H1 (cell line): Measurements from ENCODE around the gene CDH11. TPM values are rescaled to one million over a fixed set of nuclear protein-coding genes. Genes with fewer than 3 reads are reported as not detected.

Experiments
- CTCF ChIA-PET: fragments of 300-600 bp; sonication (Branson Sonifier 250); formaldehyde crosslinking; loops from one replicate; lab custom pipeline; 2021; ENCODE audit not compliant: partially characterized antibody; lab: Charles Lee
- POLR2A ChIA-PET: fragments of 300-600 bp; sonication (Branson Sonifier 250); formaldehyde crosslinking; loops from one replicate; lab custom pipeline; 2021; ENCODE audit warnings: inconsistent platforms; ENCODE audit not compliant: partially characterized antibody; lab: Charles Lee
- DNase-seq, 2 experiments: peaks; one replicate each; pipeline versions ENCODE4 v3.0.0 to v3.0.0-alpha.2; 2010 to 2022; ENCODE audit warnings: low spot score in 2 of 2, low read depth in 1 of 2, mixed read lengths in 1 of 2
- FAIRE-seq: peaks from 2 replicates; lab custom pipeline; 2011; peaks lifted over from hg19 to GRCh38; lab: Jason Lieb, UNC
- H2AFZ ChIP-seq: 2 replicates; pipeline ENCODE4 v1.8.1; 2012; ENCODE audit warnings: low read length, inconsistent platforms
- H2AK5ac ChIP-seq: 2 replicates; pipeline ENCODE4 v1.6.1; 2013; ENCODE audit warnings: low read depth, low read length
- H2BK120ac ChIP-seq: replicated peaks from 2 replicates; pipeline ENCODE3; 2013; ENCODE audit warnings: low read depth, low read length, inconsistent platforms
- H2BK12ac ChIP-seq: 2 replicates; pipeline ENCODE4 v1.6.1; 2013; ENCODE audit warnings: low read depth, low read length
- H2BK15ac ChIP-seq: 2 replicates; pipeline ENCODE4 v1.6.1; 2013; ENCODE audit warnings: low read length
- H2BK20ac ChIP-seq: 2 replicates; pipeline ENCODE4 v1.6.1; 2013; ENCODE audit warnings: low read length
- H2BK5ac ChIP-seq: 2 replicates; pipeline ENCODE4 v1.6.1; 2013; ENCODE audit warnings: low read depth, low read length
- H3K14ac ChIP-seq: 2 replicates; pipeline ENCODE4 v1.6.1; 2013; ENCODE audit warnings: inconsistent platforms; ENCODE audit not compliant: insufficient read length
- H3K18ac ChIP-seq: 2 replicates; pipeline ENCODE4 v1.6.1; 2013; ENCODE audit warnings: low read length; ENCODE audit errors: extremely low read depth
- H3K23ac ChIP-seq: 2 replicates; pipeline ENCODE4 v1.6.1; 2013; ENCODE audit warnings: inconsistent platforms; ENCODE audit not compliant: insufficient read length
- H3K23me2 ChIP-seq: 2 replicates; pipeline ENCODE4 v1.6.1; 2013; ENCODE audit warnings: low read depth, low read length
- H3K27ac ChIP-seq: 2 replicates; pipeline ENCODE4 v1.6.1; 2011; ENCODE audit warnings: low read depth, low read length, inconsistent platforms
- H3K27me3 ChIP-seq, 4 experiments: replicated peaks in 1 of 4; 1 replicate in 1 of 4; 2 replicates in 3 of 4; pipeline versions ENCODE4 v1.6.1 to v1.8.1; 2011 to 2013; ENCODE audit warnings: low read length in 3 of 4, mild to moderate bottlenecking in 3 of 4, inconsistent platforms in 2 of 4, mixed read lengths in 2 of 4, moderate library complexity in 1 of 4; ENCODE audit not compliant: control insufficient read depth in 3 of 4, insufficient read depth in 3 of 4; ENCODE audit errors: extremely low read depth in 1 of 4
- H3K36me3 ChIP-seq, 4 experiments: 2 replicates each; pipeline versions ENCODE4 v1.6.1 to v1.8.1; 2011 to 2013; ENCODE audit warnings: mild to moderate bottlenecking in 4 of 4, low read length in 3 of 4, moderate library complexity in 2 of 4, control low read depth in 1 of 4, inconsistent platforms in 1 of 4; ENCODE audit not compliant: insufficient read depth in 4 of 4, control insufficient read depth in 2 of 4
- H3K4ac ChIP-seq: replicated peaks from 2 replicates; pipeline ENCODE3; 2013; ENCODE audit warnings: low read length, low read depth, mixed read lengths, inconsistent platforms; ENCODE audit not compliant: insufficient read length
- H3K4me1 ChIP-seq, 4 experiments: replicated peaks in 1 of 4; 1 replicate in 1 of 4; 2 replicates in 3 of 4; pipeline versions ENCODE4 v1.6.1 to v1.8.1; 2011 to 2013; ENCODE audit warnings: low read length in 3 of 4, inconsistent platforms in 2 of 4, mixed read lengths in 1 of 4; ENCODE audit not compliant: insufficient read depth in 4 of 4, control insufficient read depth in 3 of 4
- H3K4me2 ChIP-seq, 2 experiments: 2 replicates each; pipeline versions ENCODE4 v1.6.1 to v1.8.1; 2011 to 2013; ENCODE audit warnings: low read depth in 2 of 2, low read length in 2 of 2, control low read depth in 1 of 2, inconsistent platforms in 1 of 2, mild to moderate bottlenecking in 1 of 2; ENCODE audit not compliant: insufficient read depth in 1 of 2
- H3K4me3 ChIP-seq, 4 experiments: fragments of 200-600, 300-600 bp in 1 of 4; sonication (generic), shearing (Covaris generic), sonication (Bioruptor Twin) in 1 of 4; 2 replicates each; pipeline versions ENCODE4 v1.5.1 to v1.8.1; 2011 to 2016; ENCODE audit warnings: low read length in 4 of 4, low read depth in 3 of 4, control low read depth in 2 of 4, inconsistent platforms in 2 of 4, mild to moderate bottlenecking in 2 of 4, mixed read lengths in 1 of 4, moderate library complexity in 1 of 4; ENCODE audit not compliant: insufficient read depth in 2 of 4; ENCODE audit errors: extremely low read depth in 1 of 4
- H3K56ac ChIP-seq: replicated peaks from 2 replicates; pipeline ENCODE3; 2013; ENCODE audit warnings: low read depth, mild to moderate bottlenecking, mixed read lengths, low read length, inconsistent platforms; ENCODE audit not compliant: insufficient read length
- H3K79me1 ChIP-seq: 2 replicates; pipeline ENCODE4 v1.6.1; 2013; ENCODE audit warnings: low read depth, low read length, control low read depth
- H3K79me2 ChIP-seq, 2 experiments: 2 replicates each; pipeline versions ENCODE4 v1.6.1 to v1.8.1; 2012 to 2013; ENCODE audit warnings: low read length in 2 of 2, mild to moderate bottlenecking in 2 of 2, inconsistent platforms in 1 of 2; ENCODE audit not compliant: insufficient read depth in 2 of 2, control insufficient read depth in 1 of 2
- H3K9ac ChIP-seq, 4 experiments: replicated peaks in 1 of 4; 1 replicate in 1 of 4; 2 replicates in 3 of 4; pipeline versions ENCODE4 v1.6.1 to v1.8.1; 2011 to 2013; ENCODE audit warnings: low read depth in 3 of 4, low read length in 3 of 4, control low read depth in 2 of 4, mild to moderate bottlenecking in 2 of 4, moderate library complexity in 2 of 4, inconsistent platforms in 1 of 4; ENCODE audit errors: extremely low read depth in 1 of 4
- H3K9me3 ChIP-seq, 2 experiments: 2 replicates each; pipeline versions ENCODE4 v1.6.1 to v1.8.1; 2012 to 2013; ENCODE audit warnings: mild to moderate bottlenecking in 2 of 2, moderate library complexity in 2 of 2, control low read depth in 1 of 2, inconsistent platforms in 1 of 2, low read depth in 1 of 2, low read length in 1 of 2, mixed read lengths in 1 of 2; ENCODE audit not compliant: insufficient read depth in 2 of 2
- H4K20me1 ChIP-seq, 2 experiments: replicated peaks in 1 of 2; 2 replicates each; pipeline versions ENCODE3 to v1.8.1; 2011 to 2013; ENCODE audit warnings: inconsistent platforms in 2 of 2, low read length in 2 of 2, mild to moderate bottlenecking in 1 of 2; ENCODE audit not compliant: insufficient read depth in 2 of 2, control insufficient read depth in 1 of 2
- H4K5ac ChIP-seq: 2 replicates; pipeline ENCODE4 v1.6.1; 2013; ENCODE audit warnings: low read length, low read depth, mixed read lengths, inconsistent platforms; ENCODE audit not compliant: insufficient read length
- H4K8ac ChIP-seq: 2 replicates; pipeline ENCODE4 v1.8.0; 2013; ENCODE audit warnings: mild to moderate bottlenecking, moderate library complexity, low read length, inconsistent platforms; ENCODE audit not compliant: insufficient read depth; ENCODE audit errors: extremely low read depth
- H4K91ac ChIP-seq: replicated peaks from 2 replicates; pipeline ENCODE3; 2013; ENCODE audit warnings: low read length, mixed read lengths, inconsistent platforms; ENCODE audit not compliant: insufficient read length
- ASH2L ChIP-seq: fragments of 200-600, 300-600 bp; sonication (generic); IDR thresholded peaks from one replicate; pipeline ENCODE4 v1.7.1; 2017; ENCODE audit warnings: low read length
- BRCA1 ChIP-seq: IDR thresholded peaks from 2 replicates; pipeline ENCODE4 v1.6.1; 2012; ENCODE audit warnings: low read depth, low read length, improper control_type of control experiment
- CREB1 ChIP-seq: IDR thresholded peaks from 2 replicates; pipeline ENCODE4 v1.6.1; 2012; ENCODE audit warnings: inconsistent platforms
- EGR1 ChIP-seq: IDR thresholded peaks from 2 replicates; pipeline ENCODE4 v1.6.1; 2011; ENCODE audit warnings: low read depth, low read length, borderline replicate concordance
- GABPA ChIP-seq: IDR thresholded peaks from 2 replicates; pipeline ENCODE4 v1.6.1; 2011; ENCODE audit warnings: mild to moderate bottlenecking, low read length, moderate library complexity, borderline replicate concordance; ENCODE audit not compliant: insufficient read depth
- PHF8 ChIP-seq: fragments of 200-600 bp; sonication (generic); conservative IDR thresholded peaks from 2 replicates; pipeline ENCODE4 v1.7.1; 2012; ENCODE audit warnings: low read depth, mild to moderate bottlenecking, inconsistent platforms, low read length, moderate library complexity
- SAP30 ChIP-seq: fragments of 300-600 bp; sonication (generic); IDR thresholded peaks from 2 replicates; pipeline ENCODE4 v1.7.1; 2012; ENCODE audit warnings: low read length, moderate library complexity, mild to moderate bottlenecking, inconsistent platforms; ENCODE audit not compliant: insufficient read depth, insufficient replicate concordance
- TBP ChIP-seq: IDR thresholded peaks from 2 replicates; pipeline ENCODE4 v1.6.1; 2011; ENCODE audit warnings: low read depth, low read length, improper control_type of control experiment
- YY1 ChIP-seq: IDR thresholded peaks from 2 replicates; pipeline ENCODE4 v1.6.1; 2011; ENCODE audit warnings: low read depth, mild to moderate bottlenecking, low read length
- WGBS, 2 experiments: shearing (Covaris generic) in 1 of 2; methylation state at CpG; one replicate each; pipeline versions ENCODE4 v1.1.6 to v1.1.7; 2013 to 2015; ENCODE audit warnings: low lambda C conversion rate in 2 of 2, mixed read lengths in 2 of 2, inconsistent platforms in 1 of 2, low coverage in 1 of 2, missing lambda C conversion rate in 1 of 2; ENCODE audit not compliant: insufficient replicate concordance in 2 of 2, insufficient coverage in 1 of 2, insufficient read length in 1 of 2; ENCODE audit errors: extremely low coverage in 1 of 2, missing lambda C conversion rate in 1 of 2; 5-methylcytosine and 5-hydroxymethylcytosine counted together
- polyA plus RNA-seq, 7 experiments: library from polyadenylated mRNA; depleted of rRNA in 3 of 7; stranded (reverse) in 5 of 7; unstranded in 2 of 7; fragments of >200 nt in 5 of 7; fragments of 200-250 nt in 2 of 7; gene quantifications; 1 replicate in 5 of 7; 2 replicates in 1 of 7; 4 replicates in 1 of 7; pipeline versions ENCODE4 v1.2.1 to v1.2.3, GENCODE V29; 2011 to 2013; ENCODE audit warnings: missing spikeins in 2 of 7, mixed read lengths in 2 of 7
- total RNA-seq: library from RNA; stranded (reverse); fragmentation: NEBNext Ultra II Directional; extraction: Animal tissue kit (Norgen Biotek cat#: 25700); gene quantifications from 2 replicates; pipeline ENCODE4 v1.2.1, GENCODE V29; 2021
- TF ChIP-seq, protein P1 (sequence below): IDR thresholded peaks from 2 replicates; pipeline ENCODE4 v1.6.1; 2012; ENCODE audit warnings: low read length, inconsistent platforms

CDH11 gene
- total and polyA plus RNA-seq, 2 of the 8 experiments (the other 6 are each of a cell fraction or from before 2014, with no cell fraction given), result 3.3 to 8.4 TPM

DNA sequence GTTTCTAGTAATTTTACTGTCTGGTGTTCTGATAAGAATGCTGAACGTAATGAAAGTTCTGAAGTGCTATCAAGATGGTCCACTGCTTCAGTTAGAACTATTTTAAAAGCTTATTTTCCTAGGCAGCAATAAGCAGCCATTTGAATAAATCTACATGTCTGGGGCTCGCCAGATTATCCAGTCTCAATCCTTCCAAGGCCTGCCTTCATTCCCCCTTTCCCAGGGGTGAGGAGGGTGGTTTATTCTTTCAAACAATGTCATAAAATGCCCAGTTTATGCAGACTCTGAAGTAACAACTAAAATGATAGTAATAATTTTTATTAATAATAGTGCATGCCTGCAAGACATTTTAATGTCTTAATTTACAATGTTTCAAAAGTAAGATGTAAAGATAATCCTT lies 2.4 kb downstream of the CDH11 start:
- POLR2A ChIA-PET, result no interaction called here
- peak overlapping the region in 1 of 4 experiments; percentile 76; a peak in 1 of 8 replicates for H3K4me3 ChIP-seq

More for the DNA sequence above, 2.4 kb downstream of the CDH11 start:
- H2AK5ac ChIP-seq, result no peak overlapping the region
- H3K18ac ChIP-seq, result no peak overlapping the region
- no peak overlapping the region for H3K14ac ChIP-seq
- peaks cover 13 to 51% (median 40%) of the 10 kb centered on the region in 4 experiments for H3K27me3 ChIP-seq
- no peak overlapping the region for H3K56ac ChIP-seq
- DNase-seq (no peak), FAIRE-seq (no peak)
- H2BK120ac ChIP-seq, result no peak overlapping the region
- H3K9ac ChIP-seq, result no peak overlapping the region
- no peak overlapping the region for H2BK12ac ChIP-seq
- no peak overlapping the region for H2BK20ac ChIP-seq
- no peak overlapping the region for H4K5ac ChIP-seq
- H2AFZ ChIP-seq, result no peak overlapping the region
- no peak for TF ChIP-seq TBP
- no peak for TF ChIP-seq BRCA1
- TF ChIP-seq CREB1, result no peak
- TF ChIP-seq PHF8, result no peak
- no peak for TF ChIP-seq SAP30
- TF ChIP-seq YY1, result no peak
- no peak for TF ChIP-seq EGR1
- no peak for TF ChIP-seq ASH2L
- TF ChIP-seq, protein P1, sequence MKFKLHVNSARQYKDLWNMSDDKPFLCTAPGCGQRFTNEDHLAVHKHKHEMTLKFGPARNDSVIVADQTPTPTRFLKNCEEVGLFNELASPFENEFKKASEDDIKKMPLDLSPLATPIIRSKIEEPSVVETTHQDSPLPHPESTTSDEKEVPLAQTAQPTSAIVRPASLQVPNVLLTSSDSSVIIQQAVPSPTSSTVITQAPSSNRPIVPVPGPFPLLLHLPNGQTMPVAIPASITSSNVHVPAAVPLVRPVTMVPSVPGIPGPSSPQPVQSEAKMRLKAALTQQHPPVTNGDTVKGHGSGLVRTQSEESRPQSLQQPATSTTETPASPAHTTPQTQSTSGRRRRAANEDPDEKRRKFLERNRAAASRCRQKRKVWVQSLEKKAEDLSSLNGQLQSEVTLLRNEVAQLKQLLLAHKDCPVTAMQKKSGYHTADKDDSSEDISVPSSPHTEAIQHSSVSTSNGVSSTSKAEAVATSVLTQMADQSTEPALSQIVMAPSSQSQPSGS, result no peak
- no peak for TF ChIP-seq GABPA
- H3K36me3 ChIP-seq, result no peaks in the 10 kb centered on the region
- no peaks in the 10 kb centered on the region for H3K79me2 ChIP-seq
- H2BK15ac ChIP-seq, result no peak overlapping the region
- no peak overlapping the region for H3K27ac ChIP-seq
- H3K23me2 ChIP-seq, result peaks cover 30% of the 10 kb centered on the region
- H3K4me1 ChIP-seq, result peaks cover 7 to 18% (median 11%) of the 10 kb centered on the region in 4 experiments
- no peak overlapping the region for H4K91ac ChIP-seq
- no peaks in the 10 kb centered on the region for H3K9me3 ChIP-seq
- no peaks in the 10 kb centered on the region for H3K79me1 ChIP-seq
- peak overlapping the region in 1 of 2 experiments; percentile 79; a peak in 1 of 4 replicates for H3K4me2 ChIP-seq
- 78% methylated on average over 2 of the region's 2 CpGs; no CpG with 5 or more reads in 1 of the 2 experiments for WGBS, 2 experiments
- no peak overlapping the region for H3K23ac ChIP-seq
- H2BK5ac ChIP-seq, result no peak overlapping the region
- H4K8ac ChIP-seq, result no peak overlapping the region
- CTCF ChIA-PET, result interaction anchor here (1.1 kb wide), 1 partner anchor 104 kb away, joined by 4 read pairs; no protein-coding TSS in a partner anchor
- no peak overlapping the region for H3K4ac ChIP-seq
- H4K20me1 ChIP-seq, result peaks cover 2 to 3% of the 10 kb centered on the region in 2 experiments
